ENCODE results near the gene ZNF410. TPM values are rescaled to one million over a fixed set of nuclear protein-coding genes. Genes with fewer than 3 reads are reported as not detected.

Gene ZNF410
- total and polyA plus RNA-seq, 2 donors (not counting 3 experiments of a cell fraction or from before 2014, with no cell fraction given): 21.8 to 45.0 TPM

- H3K9me1 ChIP-seq (replicated peaks; ENCODE audit: control insufficient read depth, extremely low read depth, insufficient read depth, low read length): no peaks in the 10 kb centered on the region
- H3K4me1 ChIP-seq (ENCODE audit: control insufficient read depth, extremely low read depth, insufficient read depth, low read length): no peaks in the 10 kb centered on the region
- no peak overlapping the region for H3K4me2 ChIP-seq (ENCODE audit: insufficient read depth, low read length)
- ChIA-PET CTCF (interaction anchor here (1.2 kb wide), 1 partner anchor 16 kb away, joined by 3 read pairs; no protein-coding TSS in a partner anchor), POLR2A (no interaction called here)
- no peaks in the 10 kb centered on the region for H3K27me3 ChIP-seq (ENCODE audit: control insufficient read depth in 2 of 2, insufficient read depth in 2 of 2, low read length in 2 of 2)
- no peaks in the 10 kb centered on the region for H4K20me1 ChIP-seq (replicated peaks; ENCODE audit: control insufficient read depth, extremely low read depth, insufficient read depth, low read length)
- H3K36me3 ChIP-seq (ENCODE audit: control insufficient read depth in 2 of 2, extremely low read depth in 1 of 2, insufficient read depth in 2 of 2, low read length in 2 of 2): no peaks in the 10 kb centered on the region
- no peak for DNase-seq (ENCODE audit: low read depth, low spot score)
- H3K9me3 ChIP-seq (replicated peaks; ENCODE audit: control insufficient read depth, insufficient read depth, low read length): no peaks in the 10 kb centered on the region
- H3K79me2 ChIP-seq (ENCODE audit: control insufficient read depth, insufficient read depth, low read length): no peaks in the 10 kb centered on the region
- no peak for FAIRE-seq
- H2AFZ ChIP-seq (ENCODE audit: low read depth, low read length): no peak overlapping the region
- dilution Hi-C loops (cut with MboI; ENCODE audit: extremely low pct_ligation_motif_present, low sequenced_read_pairs): no loop called here
- no peak overlapping the region for H3K4me3 ChIP-seq (replicated peaks in 1 of 3; ENCODE audit: insufficient read depth in 1 of 3, low read depth in 1 of 3, low read length in 3 of 3)
- TF ChIP-seq GATA2 (IDR thresholded peaks at IDR 0.05; ENCODE audit: insufficient read depth, insufficient read length, low read depth, low read length) (no peak), EZH2 (IDR thresholded peaks at IDR 0.05; ENCODE audit: borderline replicate concordance, low read depth, low read length, severe bottlenecking) (no peak), MYC (IDR thresholded peaks at IDR 0.05; ENCODE audit: low read depth, low read length) (no peak), CTCF (IDR thresholded peaks at IDR 0.05; ENCODE audit: extremely low read depth in 1 of 2, insufficient read depth in 1 of 2, low read depth in 1 of 2, low read length in 2 of 2) (no peak), FOS (IDR thresholded peaks at IDR 0.05; ENCODE audit: borderline replicate concordance, insufficient read depth, low read length) (no peak), JUN (IDR thresholded peaks at IDR 0.05; ENCODE audit: borderline replicate concordance, insufficient read depth, insufficient read length, low read depth) (no peak), POLR2AphosphoS5 (IDR thresholded peaks at IDR 0.05; ENCODE audit: insufficient read depth, low read depth, low read length) (no peak), POLR2A (IDR thresholded peaks at IDR 0.05; ENCODE audit: low read depth, low read length) (no peak), MAX (IDR thresholded peaks at IDR 0.05; ENCODE audit: insufficient read depth, insufficient read length) (no peak)
- H3K9ac ChIP-seq (replicated peaks; ENCODE audit: extremely low read depth, insufficient read depth, low read length): no peak overlapping the region
- intact Hi-C loops (cut with micrococcal nuclease): no loop called here
- H3K27ac ChIP-seq (ENCODE audit: insufficient read depth, low read depth, low read length): no peak overlapping the region
- no TSS peak for BruUV-seq (replicated peaks)
These were observed 91.2 kb downstream of the ZNF410 start for GRCh38 chr14:73977896-73978295.

Small RNAs within 50 kb of the gene (small RNA-seq; reads per million reads assigned to genes)
- gene AC005520.4 (ENCODE audit: insufficient read depth, insufficient read length, low read depth, low replicate concordance) (not detected), gene RF00019 (ENCODE audit: insufficient read depth, insufficient read length, low read depth, low replicate concordance) (not detected)

Other genes starting within 250 kb of the ZNF410 start
- 14.1 and 15.3 TPM in 2 replicates for gene DNAL1, start 241.9 kb upstream of the ZNF410 start, total RNA-seq
- gene DNAL1, start 241.9 kb upstream of the ZNF410 start, polyA plus RNA-seq: 2.1 and 2.4 TPM in 2 replicates
- 82.4 and 82.6 TPM in 2 replicates for gene PNMA1, start 172.5 kb upstream of the ZNF410 start, total RNA-seq
- gene PNMA1, start 172.5 kb upstream of the ZNF410 start, polyA plus RNA-seq: 25.8 and 29.8 TPM in 2 replicates
- gene PTGR2, start 35.0 kb upstream of the ZNF410 start, total RNA-seq: 3.6 and 5.6 TPM in 2 replicates
- 0.75 and 1.1 TPM in 2 replicates for gene PTGR2, start 35.0 kb upstream of the ZNF410 start, polyA plus RNA-seq
- 3.1 and 3.3 TPM in 2 replicates for gene FAM161B, start 63.2 kb downstream of the ZNF410 start, total RNA-seq
- 1.4 and 1.6 TPM in 2 replicates for gene FAM161B, start 63.2 kb downstream of the ZNF410 start, polyA plus RNA-seq
- gene COQ6, start 63.4 kb downstream of the ZNF410 start, total RNA-seq: 20.3 and 20.7 TPM in 2 replicates
- 34.7 and 35.3 TPM in 2 replicates for gene COQ6, start 63.4 kb downstream of the ZNF410 start, polyA plus RNA-seq
- 13.0 and 14.7 TPM in 2 replicates for gene ENTPD5, start 132.4 kb downstream of the ZNF410 start, total RNA-seq
- 8.4 TPM in 2 replicates for gene ENTPD5, start 132.4 kb downstream of the ZNF410 start, polyA plus RNA-seq
- gene BBOF1, start 132.5 kb downstream of the ZNF410 start, total RNA-seq: 2.2 and 2.3 TPM in 2 replicates
- 0.54 and 0.63 TPM in 2 replicates for gene BBOF1, start 132.5 kb downstream of the ZNF410 start, polyA plus RNA-seq
- 7.3 and 10.2 TPM in 2 replicates for gene ALDH6A1, start 197.6 kb downstream of the ZNF410 start, total RNA-seq
- 5.1 and 5.2 TPM in 2 replicates for gene ALDH6A1, start 197.6 kb downstream of the ZNF410 start, polyA plus RNA-seq
- gene LIN52, start 198.1 kb downstream of the ZNF410 start, total RNA-seq: 9.7 and 10.5 TPM in 2 replicates
- gene LIN52, start 198.1 kb downstream of the ZNF410 start, polyA plus RNA-seq: 4.8 and 6.6 TPM in 2 replicates

Measured in endothelial cell of umbilical vein (primary cell).